Measurements from ENCODE around the gene CRLF2.
"Not testable (repeated sequence)": the region's sequence is repeated elsewhere in the genome, so short reads cannot be mapped to it uniquely, and the experiment has no call there.

Gene CRLF2

DNA sequence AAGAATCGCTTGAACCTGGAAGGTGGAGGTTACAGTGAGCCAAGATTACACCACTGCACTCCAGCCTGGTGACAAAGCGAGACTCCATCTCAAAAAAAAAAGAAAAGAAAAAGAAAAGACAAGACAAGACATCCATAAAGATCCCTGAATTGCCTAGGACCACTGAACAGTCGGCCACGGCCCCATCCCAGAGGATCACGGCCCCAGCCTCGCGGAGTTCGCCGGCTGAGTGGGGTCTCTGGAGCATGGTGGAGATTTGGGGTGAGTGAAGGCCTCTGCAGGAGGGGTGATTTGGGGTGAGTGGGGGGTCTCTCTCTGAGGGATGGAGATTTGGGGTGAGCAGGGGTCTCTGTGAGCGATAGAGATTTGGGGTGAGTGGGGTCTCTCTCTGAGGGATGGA, 28.1 kb upstream of the CRLF2 start:
- not testable (repeated sequence) for H3K4me3 ChIP-seq (ENCODE audit: low read depth in 1 of 2, low read length in 2 of 2); H3K27ac ChIP-seq (ENCODE audit: low read depth, low read length); H3K9me3 ChIP-seq (ENCODE audit: control insufficient read depth in 1 of 2, low read length in 2 of 2); H3K27me3 ChIP-seq (ENCODE audit: control insufficient read depth in 1 of 2, insufficient read depth in 2 of 2, low read length in 2 of 2); H3K4me1 ChIP-seq (ENCODE audit: control insufficient read depth in 1 of 2, insufficient read depth in 2 of 2, low read length in 2 of 2); H3K9ac ChIP-seq (ENCODE audit: low read depth in 1 of 2, low read length in 2 of 2); H3K36me3 ChIP-seq (ENCODE audit: control insufficient read depth in 1 of 2, insufficient read depth in 2 of 2, low read length in 2 of 2)

DNA sequence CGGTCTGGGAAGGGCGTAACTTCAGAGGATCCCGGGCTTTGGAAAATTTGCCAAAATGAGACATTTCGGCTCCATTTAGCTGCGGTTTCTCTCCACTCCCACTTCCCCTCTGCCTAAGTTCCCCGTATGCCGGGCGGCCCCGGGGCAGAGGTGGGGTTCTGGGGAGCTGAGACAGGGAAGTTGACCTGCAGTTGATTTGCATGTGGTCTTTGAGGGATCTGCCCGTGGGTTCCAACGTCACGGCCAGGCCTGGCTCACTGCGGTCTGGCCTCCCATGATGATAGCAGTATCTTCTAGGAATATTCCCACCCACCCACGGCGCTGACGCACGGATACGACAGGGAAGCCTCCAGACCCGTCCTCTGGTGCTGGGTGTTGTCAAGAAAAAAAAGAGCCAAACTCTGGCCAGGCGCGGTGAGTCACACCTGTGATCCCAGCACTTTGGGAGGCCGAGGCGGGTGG, 27.3 kb upstream of the CRLF2 start:
- Histone ChIP-seq H3K27me3 (ENCODE audit: control insufficient read depth in 1 of 2, insufficient read depth in 2 of 2, low read length in 2 of 2) (no peaks in the 10 kb centered on the region), H3K9me3 (ENCODE audit: control insufficient read depth in 1 of 2, low read length in 2 of 2) (peaks cover 0 to 2% of the 10 kb centered on the region in 2 donors), H3K4me3 (ENCODE audit: low read depth in 1 of 2, low read length in 2 of 2) (no peak overlapping the region), H3K36me3 (ENCODE audit: control insufficient read depth in 1 of 2, insufficient read depth in 2 of 2, low read length in 2 of 2) (no peaks in the 10 kb centered on the region), H3K4me1 (ENCODE audit: control insufficient read depth in 1 of 2, insufficient read depth in 2 of 2, low read length in 2 of 2) (no peaks in the 10 kb centered on the region), H3K9ac (ENCODE audit: low read depth in 1 of 2, low read length in 2 of 2) (no peak overlapping the region), H3K27ac (ENCODE audit: low read depth, low read length) (no peak overlapping the region)

- Histone ChIP-seq H3K27me3 (ENCODE audit: control insufficient read depth in 1 of 2, insufficient read depth in 2 of 2, low read length in 2 of 2) (no peaks in the 10 kb centered on the region), H3K9ac (ENCODE audit: low read depth in 1 of 2, low read length in 2 of 2) (no peak overlapping the region), H3K4me3 (ENCODE audit: low read depth in 1 of 2, low read length in 2 of 2) (no peak overlapping the region), H3K4me1 (ENCODE audit: control insufficient read depth in 1 of 2, insufficient read depth in 2 of 2, low read length in 2 of 2) (no peaks in the 10 kb centered on the region), H3K36me3 (ENCODE audit: control insufficient read depth in 1 of 2, insufficient read depth in 2 of 2, low read length in 2 of 2) (no peaks in the 10 kb centered on the region), H3K9me3 (ENCODE audit: control insufficient read depth in 1 of 2, low read length in 2 of 2) (peaks cover 0 to 2% of the 10 kb centered on the region in 2 donors), H3K27ac (ENCODE audit: low read depth, low read length) (no peak overlapping the region)
Observed at GRCh38 chrX:1231850-1232465, 19.5 kb upstream of the CRLF2 start.

GRCh38 chrX:1228101-1228500, 15.7 kb upstream of the CRLF2 start:
- not testable (repeated sequence) for H3K4me1 ChIP-seq (ENCODE audit: control insufficient read depth in 1 of 2, insufficient read depth in 2 of 2, low read length in 2 of 2); H3K4me3 ChIP-seq (ENCODE audit: low read depth in 1 of 2, low read length in 2 of 2); H3K9ac ChIP-seq (ENCODE audit: low read depth in 1 of 2, low read length in 2 of 2); H3K36me3 ChIP-seq (ENCODE audit: control insufficient read depth in 1 of 2, insufficient read depth in 2 of 2, low read length in 2 of 2); H3K9me3 ChIP-seq (ENCODE audit: control insufficient read depth in 1 of 2, low read length in 2 of 2); H3K27me3 ChIP-seq (ENCODE audit: control insufficient read depth in 1 of 2, insufficient read depth in 2 of 2, low read length in 2 of 2); H3K27ac ChIP-seq (ENCODE audit: low read depth, low read length)

DNA sequence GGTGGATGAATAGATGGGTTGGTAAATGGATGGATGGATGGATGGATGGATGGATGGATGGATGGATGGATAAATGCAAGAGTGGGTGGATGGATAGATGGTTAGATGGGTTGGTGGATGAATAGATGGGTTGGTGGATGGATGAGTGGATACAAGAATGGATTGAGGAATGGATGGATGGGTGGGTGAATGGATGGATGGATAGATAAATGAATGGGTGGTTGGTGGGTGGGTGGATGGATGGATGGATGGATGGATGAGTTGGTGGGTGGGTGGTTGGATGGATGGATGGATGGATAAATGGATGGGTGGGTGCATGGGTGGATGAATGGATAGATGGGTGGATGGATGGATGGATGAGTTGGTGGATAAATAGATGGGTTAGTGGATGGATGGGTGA, 13.8 kb upstream of the CRLF2 start:
- no peak overlapping the region for H3K9ac ChIP-seq (ENCODE audit: low read depth in 1 of 2, low read length in 2 of 2)
- no peak overlapping the region for H3K4me3 ChIP-seq (ENCODE audit: low read depth in 1 of 2, low read length in 2 of 2)
- no peaks in the 10 kb centered on the region for H3K4me1 ChIP-seq (ENCODE audit: control insufficient read depth in 1 of 2, insufficient read depth in 2 of 2, low read length in 2 of 2)
- peaks cover 0 to 12% of the 10 kb centered on the region in 2 donors for H3K9me3 ChIP-seq (ENCODE audit: control insufficient read depth in 1 of 2, low read length in 2 of 2)
- H3K36me3 ChIP-seq (ENCODE audit: control insufficient read depth in 1 of 2, insufficient read depth in 2 of 2, low read length in 2 of 2), result no peaks in the 10 kb centered on the region
- no peak overlapping the region for H3K27ac ChIP-seq (ENCODE audit: low read depth, low read length)
- no peaks in the 10 kb centered on the region for H3K27me3 ChIP-seq (ENCODE audit: control insufficient read depth in 1 of 2, insufficient read depth in 2 of 2, low read length in 2 of 2)

- peaks cover 0 to 11% of the 10 kb centered on the region in 2 donors for H3K9me3 ChIP-seq (ENCODE audit: control insufficient read depth in 1 of 2, low read length in 2 of 2)
- H3K36me3 ChIP-seq (ENCODE audit: control insufficient read depth in 1 of 2, insufficient read depth in 2 of 2, low read length in 2 of 2), result no peaks in the 10 kb centered on the region
- no peak overlapping the region for H3K9ac ChIP-seq (ENCODE audit: low read depth in 1 of 2, low read length in 2 of 2)
- no peaks in the 10 kb centered on the region for H3K4me1 ChIP-seq (ENCODE audit: control insufficient read depth in 1 of 2, insufficient read depth in 2 of 2, low read length in 2 of 2)
- no peak overlapping the region for H3K4me3 ChIP-seq (ENCODE audit: low read depth in 1 of 2, low read length in 2 of 2)
- no peak overlapping the region for H3K27ac ChIP-seq (ENCODE audit: low read depth, low read length)
- no peaks in the 10 kb centered on the region for H3K27me3 ChIP-seq (ENCODE audit: control insufficient read depth in 1 of 2, insufficient read depth in 2 of 2, low read length in 2 of 2)
Observed at GRCh38 chrX:1224954-1225353, 12.5 kb upstream of the CRLF2 start.

- Histone ChIP-seq H3K27me3 (ENCODE audit: control insufficient read depth in 1 of 2, insufficient read depth in 2 of 2, low read length in 2 of 2) (no peaks in the 10 kb centered on the region), H3K9ac (ENCODE audit: low read depth in 1 of 2, low read length in 2 of 2) (no peak overlapping the region), H3K9me3 (ENCODE audit: control insufficient read depth in 1 of 2, low read length in 2 of 2) (peaks cover 0 to 12% of the 10 kb centered on the region in 2 donors), H3K27ac (ENCODE audit: low read depth, low read length) (no peak overlapping the region), H3K4me1 (ENCODE audit: control insufficient read depth in 1 of 2, insufficient read depth in 2 of 2, low read length in 2 of 2) (no peaks in the 10 kb centered on the region), H3K36me3 (ENCODE audit: control insufficient read depth in 1 of 2, insufficient read depth in 2 of 2, low read length in 2 of 2) (no peaks in the 10 kb centered on the region), H3K4me3 (ENCODE audit: low read depth in 1 of 2, low read length in 2 of 2) (no peak overlapping the region)
Observed at GRCh38 chrX:1223242-1223600, 10.8 kb upstream of the CRLF2 start.

GRCh38 chrX:1222531-1223241, 10.2 kb upstream of the CRLF2 start:
- H3K9ac ChIP-seq (ENCODE audit: low read depth in 1 of 2, low read length in 2 of 2), result no peak overlapping the region
- H3K27ac ChIP-seq (ENCODE audit: low read depth, low read length), result no peak overlapping the region
- no peaks in the 10 kb centered on the region for H3K27me3 ChIP-seq (ENCODE audit: control insufficient read depth in 1 of 2, insufficient read depth in 2 of 2, low read length in 2 of 2)
- H3K4me3 ChIP-seq (ENCODE audit: low read depth in 1 of 2, low read length in 2 of 2), result no peak overlapping the region
- H3K9me3 ChIP-seq (ENCODE audit: control insufficient read depth in 1 of 2, low read length in 2 of 2), result peaks cover 0 to 12% of the 10 kb centered on the region in 2 donors
- H3K4me1 ChIP-seq (ENCODE audit: control insufficient read depth in 1 of 2, insufficient read depth in 2 of 2, low read length in 2 of 2), result no peaks in the 10 kb centered on the region
- no peaks in the 10 kb centered on the region for H3K36me3 ChIP-seq (ENCODE audit: control insufficient read depth in 1 of 2, insufficient read depth in 2 of 2, low read length in 2 of 2)

DNA sequence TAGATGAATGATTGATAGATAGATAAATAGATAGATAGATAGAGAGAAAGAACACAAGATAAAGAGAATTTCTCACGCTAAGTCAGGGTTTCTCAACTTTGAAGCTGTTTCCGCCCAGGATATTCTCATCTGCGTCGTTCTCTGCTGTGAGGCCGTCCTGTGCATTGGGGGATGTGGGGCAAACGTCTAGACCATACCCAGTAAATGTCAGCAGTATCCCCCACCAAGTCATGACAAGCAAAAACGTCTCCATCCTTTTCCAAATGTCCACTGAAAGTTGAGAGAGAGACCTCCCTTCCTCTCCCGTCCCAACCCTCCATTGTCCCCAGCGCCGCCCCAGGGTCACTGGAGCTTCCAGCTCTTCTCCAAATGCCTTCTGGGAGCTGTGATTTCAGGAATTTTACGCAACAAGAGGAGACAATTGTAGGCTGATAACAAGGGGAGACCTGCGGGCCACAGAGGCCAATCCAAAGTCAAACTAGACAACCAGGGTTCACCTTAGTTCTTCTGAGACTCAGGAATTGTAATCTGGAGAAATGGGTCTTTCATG, 8.9 kb upstream of the CRLF2 start:
- Histone ChIP-seq H3K9ac (ENCODE audit: low read depth in 1 of 2, low read length in 2 of 2) (no peak overlapping the region), H3K9me3 (ENCODE audit: control insufficient read depth in 1 of 2, low read length in 2 of 2) (peaks cover 0 to 12% of the 10 kb centered on the region in 2 donors), H3K27ac (ENCODE audit: low read depth, low read length) (no peak overlapping the region), H3K4me1 (ENCODE audit: control insufficient read depth in 1 of 2, insufficient read depth in 2 of 2, low read length in 2 of 2) (no peaks in the 10 kb centered on the region), H3K27me3 (ENCODE audit: control insufficient read depth in 1 of 2, insufficient read depth in 2 of 2, low read length in 2 of 2) (no peaks in the 10 kb centered on the region), H3K4me3 (ENCODE audit: low read depth in 1 of 2, low read length in 2 of 2) (no peak overlapping the region), H3K36me3 (ENCODE audit: control insufficient read depth in 1 of 2, insufficient read depth in 2 of 2, low read length in 2 of 2) (no peaks in the 10 kb centered on the region)

DNA sequence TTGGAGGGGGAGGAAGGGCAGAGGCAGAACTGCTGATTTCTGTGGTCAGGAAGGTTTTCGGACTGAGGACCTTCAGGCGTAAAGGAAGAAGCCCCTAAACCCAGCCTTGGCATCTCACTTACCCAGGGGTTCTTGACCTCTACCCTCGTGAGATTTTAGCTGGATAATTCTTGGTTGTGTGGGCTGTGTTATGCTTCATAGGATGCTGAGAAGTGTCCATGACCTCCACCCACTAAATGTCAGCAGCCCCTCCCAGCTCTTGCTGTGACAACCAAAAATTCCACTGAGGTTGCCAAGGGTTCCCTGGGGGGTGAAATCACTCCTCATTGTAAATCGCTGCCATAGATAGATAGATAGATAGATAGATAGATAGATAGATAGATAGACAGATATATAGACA, 5.8 kb upstream of the CRLF2 start:
- H3K4me3 ChIP-seq (ENCODE audit: low read depth in 1 of 2, low read length in 2 of 2), result no peak overlapping the region
- H3K27ac ChIP-seq (ENCODE audit: low read depth, low read length), result no peak overlapping the region
- H3K4me1 ChIP-seq (ENCODE audit: control insufficient read depth in 1 of 2, insufficient read depth in 2 of 2, low read length in 2 of 2), result no peaks in the 10 kb centered on the region
- no peaks in the 10 kb centered on the region for H3K27me3 ChIP-seq (ENCODE audit: control insufficient read depth in 1 of 2, insufficient read depth in 2 of 2, low read length in 2 of 2)
- H3K9ac ChIP-seq (ENCODE audit: low read depth in 1 of 2, low read length in 2 of 2), result no peak overlapping the region
- no peaks in the 10 kb centered on the region for H3K36me3 ChIP-seq (ENCODE audit: control insufficient read depth in 1 of 2, insufficient read depth in 2 of 2, low read length in 2 of 2)
- peaks cover 0 to 6% of the 10 kb centered on the region in 2 donors for H3K9me3 ChIP-seq (ENCODE audit: control insufficient read depth in 1 of 2, low read length in 2 of 2)

Data from duodenal mucosa (tissue), 2 donors.